GM18858 (cell line): Measurements from ENCODE around the gene OSBP2.
"Not testable (repeated sequence)": the region's sequence is repeated elsewhere in the genome, so short reads cannot be mapped to it uniquely, and the experiment has no call there.

ENCODE experiments used
- ATAC-seq: cut with Tn5 transposase; IDR thresholded peaks from one replicate; pipeline ENCODE4 v1.9.1; 2021; ENCODE audit not compliant: unreplicated experiment

Gene OSBP2

GRCh38 chr22:30675436-30675835 lies 19.2 kb upstream of the OSBP2 start:
- no peak for ATAC-seq

- ATAC-seq = not testable (repeated sequence)
These were observed 18.1 kb upstream of the OSBP2 start for GRCh38 chr22:30676565-30676964.

- ATAC-seq = not testable (repeated sequence)
These were observed 14.6 kb upstream of the OSBP2 start for GRCh38 chr22:30679895-30680690.

- no peak for ATAC-seq
These were observed 13.5 kb upstream of the OSBP2 start for GRCh38 chr22:30680991-30681770.

- no peak for ATAC-seq
These were observed 12.8 kb upstream of the OSBP2 start for GRCh38 chr22:30681831-30682230.

- no peak for ATAC-seq
These were observed 9.5 kb upstream of the OSBP2 start for GRCh38 chr22:30685178-30685577.

GRCh38 chr22:30687358-30687757 lies 7.3 kb upstream of the OSBP2 start:
- no peak for ATAC-seq

GRCh38 chr22:30689622-30690021 lies 5.1 kb upstream of the OSBP2 start:
- no peak for ATAC-seq

- no peak for ATAC-seq
These were observed 3.5 kb upstream of the OSBP2 start for GRCh38 chr22:30691204-30691603.

GRCh38 chr22:30694171-30694639 lies 469 bp upstream of the OSBP2 start:
- ATAC-seq = no peak

- ATAC-seq = no peak
These were observed 727 bp downstream of the OSBP2 start for GRCh38 chr22:30695351-30695851.

- ATAC-seq = no peak
These were observed 1.4 kb downstream of the OSBP2 start for GRCh38 chr22:30695871-30696655.

- no peak for ATAC-seq
These were observed 3.3 kb downstream of the OSBP2 start for GRCh38 chr22:30697975-30698374.

- no peak for ATAC-seq
These were observed 7.2 kb downstream of the OSBP2 start for GRCh38 chr22:30701872-30702271.

- ATAC-seq = no peak
These were observed 8.2 kb downstream of the OSBP2 start for GRCh38 chr22:30702856-30703255.

GRCh38 chr22:30704978-30705377 lies 10.3 kb downstream of the OSBP2 start:
- ATAC-seq = no peak

- no peak for ATAC-seq
These were observed 11.3 kb downstream of the OSBP2 start for GRCh38 chr22:30705710-30706651.

- ATAC-seq = not testable (repeated sequence)
These were observed 15.3 kb downstream of the OSBP2 start for GRCh38 chr22:30709980-30710379.

- ATAC-seq = no peak
These were observed 17.4 kb downstream of the OSBP2 start for GRCh38 chr22:30712094-30712493.

GRCh38 chr22:30714062-30714461 lies 19.4 kb downstream of the OSBP2 start:
- no peak for ATAC-seq
